HepG2 (cell line): Measurements from ENCODE around the gene BICRA. TPM values are rescaled to one million over a fixed set of nuclear protein-coding genes. Genes with fewer than 3 reads are reported as not detected.
A peak's percentile ranks its signal among the peaks of the same experiment; 100 is the strongest.

Experiments
- BRF2 ChIP-seq: sonication (generic); formaldehyde crosslinking; IDR thresholded peaks from 2 replicates; pipeline ENCODE4 v1.8.1; 2022; ENCODE audit warnings: mild to moderate bottlenecking, missing genetic modification reagents
- CERS6 ChIP-seq: sonication (generic); formaldehyde crosslinking; IDR thresholded peaks from 2 replicates; pipeline ENCODE4 v1.5.0; 2020; ENCODE audit warnings: missing genetic modification reagents
- DBP ChIP-seq: sonication (generic); formaldehyde crosslinking; IDR thresholded peaks from 2 replicates; pipeline ENCODE4 v1.4.0; 2020; ENCODE audit warnings: missing genetic modification reagents; ENCODE audit errors: not compliant biosample characterization
- GFI1 ChIP-seq: sonication (generic); formaldehyde crosslinking; IDR thresholded peaks from 2 replicates; pipeline ENCODE4 v1.5.0; 2020; ENCODE audit warnings: missing genetic modification reagents, mild to moderate bottlenecking, borderline replicate concordance
- GRHL1 ChIP-seq: sonication (generic); formaldehyde crosslinking; conservative IDR thresholded peaks from 2 replicates; pipeline ENCODE4 v1.8.0; 2022; ENCODE audit warnings: missing genetic modification reagents
- JARID2 ChIP-seq: sonication (generic); formaldehyde crosslinking; IDR thresholded peaks from 2 replicates; pipeline ENCODE4 v1.8.1; 2023; ENCODE audit warnings: missing genetic modification reagents, inconsistent platforms; ENCODE audit not compliant: insufficient replicate concordance
- KDM1A ChIP-seq: IDR thresholded peaks from 2 replicates; pipeline ENCODE4 v1.6.1; 2016; ENCODE audit warnings: missing compliant biosample characterization
- KDM2A ChIP-seq: sonication (generic); formaldehyde crosslinking; IDR thresholded peaks from 2 replicates; pipeline ENCODE4 v1.4.0; 2020; ENCODE audit warnings: low read depth, missing genetic modification reagents, borderline replicate concordance
- MAFF ChIP-seq: IDR thresholded peaks from 2 replicates; pipeline ENCODE4 v1.6.1; 2011; ENCODE audit warnings: low read depth, low read length, improper control_type of control experiment
- MAX ChIP-seq: IDR thresholded peaks from 2 replicates; pipeline ENCODE4 v1.6.1; 2012; ENCODE audit warnings: inconsistent platforms
- MTF2 ChIP-seq: sonication (generic); formaldehyde crosslinking; IDR thresholded peaks from 2 replicates; pipeline ENCODE4 v1.5.0; 2020; ENCODE audit warnings: missing genetic modification reagents, borderline replicate concordance
- PRMT3 ChIP-seq: sonication (generic); formaldehyde crosslinking; IDR thresholded peaks from 2 replicates; pipeline ENCODE4 v1.8.1; 2022; ENCODE audit warnings: low read depth, mild to moderate bottlenecking, moderate library complexity, missing genetic modification reagents, borderline replicate concordance
- RCOR2 ChIP-seq: IDR thresholded peaks from 2 replicates; pipeline ENCODE4 v1.6.1; 2016; ENCODE audit warnings: missing biosample characterization, missing genetic modification reagents
- TAF15 ChIP-seq: fragments of 200-400 bp; formaldehyde crosslinking; IDR thresholded peaks from one replicate; pipeline ENCODE4 v1.6.1; 2018; ENCODE audit warnings: mild to moderate bottlenecking, low read depth, low read length; ENCODE audit not compliant: poor library complexity, severe bottlenecking
- ZBTB46 ChIP-seq: sonication (generic); formaldehyde crosslinking; IDR thresholded peaks from 2 replicates; pipeline ENCODE4 v1.4.0; 2020; ENCODE audit warnings: mild to moderate bottlenecking, missing genetic modification reagents, borderline replicate concordance
- ZNF337 ChIP-seq: sonication (generic); formaldehyde crosslinking; IDR thresholded peaks from 2 replicates; pipeline ENCODE4 v1.5.1; 2020; ENCODE audit warnings: missing genetic modification reagents, low read depth, mild to moderate bottlenecking, borderline replicate concordance
- ZNF33B ChIP-seq: sonication (generic); formaldehyde crosslinking; IDR thresholded peaks from 2 replicates; pipeline ENCODE4 v1.5.1; 2020; ENCODE audit warnings: mild to moderate bottlenecking, missing genetic modification reagents
- ZNF563 ChIP-seq: sonication (generic); formaldehyde crosslinking; IDR thresholded peaks from 2 replicates; pipeline ENCODE4 v1.8.0; 2022; ENCODE audit warnings: mild to moderate bottlenecking, moderate library complexity, missing genetic modification reagents
- ZNF672 ChIP-seq: sonication (generic); formaldehyde crosslinking; IDR thresholded peaks from 2 replicates; pipeline ENCODE4 v1.8.1; 2022; ENCODE audit warnings: missing genetic modification reagents
- ZNF691 ChIP-seq: sonication (generic); formaldehyde crosslinking; IDR thresholded peaks from 2 replicates; pipeline ENCODE4 v1.4.0; 2020; ENCODE audit warnings: missing genetic modification reagents, low read depth, mild to moderate bottlenecking, borderline replicate concordance
- polyA plus RNA-seq, 8 experiments: library from polyadenylated mRNA; depleted of rRNA in 3 of 8; stranded (reverse) in 7 of 8; unstranded in 1 of 8; fragments of >200 nt; fragmentation: Illumina TruSeq in 4 of 8; extraction: Trizol in 4 of 8; gene quantifications; 2 replicates each; pipeline versions ENCODE4 v1.2.1 to v1.2.3, GENCODE V29; 2011 to 2016; ENCODE audit warnings: low read depth in 4 of 8, missing spikeins in 1 of 8, mixed read lengths in 1 of 8; ENCODE audit not compliant: insufficient read depth in 1 of 8
- total RNA-seq, 5 experiments: library from RNA; depleted of rRNA; stranded (reverse); fragments of >200 nt; fragmentation: Illumina TruSeq; extraction: Trizol; gene quantifications; 2 replicates each; pipeline ENCODE4 v1.2.3, GENCODE V29; 2016; ENCODE audit warnings: low read depth in 1 of 5

BICRA gene
- total and polyA plus RNA-seq, 2 of the 13 experiments (the other 11 are each of a cell fraction or from before 2014, with no cell fraction given) = 0.55 to 0.71 TPM

- TF ChIP-seq KDM2A (CRISPR knock-in tag) (peak; percentile 78), RCOR2 (no peak), GRHL1 (no peak), ZNF33B (peak; percentile 75; the same call in 1 of the 2 replicates), ZNF337 (no peak), DBP (CRISPR knock-in tag) (no peak), MAX (peak; percentile 76), KDM1A (CRISPR knock-in tag) (no peak), ZBTB46 (CRISPR knock-in tag) (no peak), PRMT3 (CRISPR knock-in tag) (no peak), BRF2 (CRISPR knock-in tag) (no peak), JARID2 (CRISPR knock-in tag) (no peak), CERS6 (CRISPR knock-in tag) (no peak), ZNF691 (CRISPR knock-in tag) (no peak), MAFF (no peak), TAF15 (no peak), ZNF672 (CRISPR knock-in tag) (no peak), ZNF563 (0 out of 2 replicates have a peak, but pooled peaks have one; percentile 9), GFI1 (0 out of 2 replicates have a peak, but pooled peaks have one; percentile 32), MTF2 (CRISPR knock-in tag) (0 out of 2 replicates have a peak, but pooled peaks have one; percentile 34)
Observed at GRCh38 chr19:47745010-47745901, 136.3 kb downstream of the BICRA start, which contains the start of gene NOP53 (continued).
